HUES48 (cell line): ENCODE data around the gene SDF2L1.
"Not testable (repeated sequence)": the region's sequence is repeated elsewhere in the genome, so short reads cannot be mapped to it uniquely, and the experiment has no call there.

Experiments used
- H3K27ac ChIP-seq: one replicate; pipeline ENCODE4 v1.7.0; 2013; ENCODE audit warnings: low read depth, low read length, inconsistent platforms
- H3K27me3 ChIP-seq: 2 replicates; pipeline ENCODE4 v1.6.1; 2013; ENCODE audit warnings: mild to moderate bottlenecking, low read length; ENCODE audit not compliant: control insufficient read depth, insufficient read depth
- H3K36me3 ChIP-seq: 2 replicates; pipeline ENCODE4 v1.6.1; 2013; ENCODE audit warnings: low read length; ENCODE audit not compliant: control insufficient read depth, insufficient read depth
- H3K4me1 ChIP-seq: 2 replicates; pipeline ENCODE4 v1.6.1; 2013; ENCODE audit warnings: mild to moderate bottlenecking, low read length; ENCODE audit not compliant: control insufficient read depth, insufficient read depth
- H3K4me3 ChIP-seq: 2 replicates; pipeline ENCODE4 v1.5.1; 2013; ENCODE audit warnings: mild to moderate bottlenecking, low read depth, low read length
- H3K9ac ChIP-seq: 2 replicates; pipeline ENCODE4 v1.6.1; 2013; ENCODE audit warnings: mild to moderate bottlenecking, low read depth, low read length, moderate library complexity
- H3K9me3 ChIP-seq: 2 replicates; pipeline ENCODE4 v1.6.1; 2013; ENCODE audit warnings: low read length; ENCODE audit not compliant: control insufficient read depth, insufficient read depth

Gene SDF2L1

DNA sequence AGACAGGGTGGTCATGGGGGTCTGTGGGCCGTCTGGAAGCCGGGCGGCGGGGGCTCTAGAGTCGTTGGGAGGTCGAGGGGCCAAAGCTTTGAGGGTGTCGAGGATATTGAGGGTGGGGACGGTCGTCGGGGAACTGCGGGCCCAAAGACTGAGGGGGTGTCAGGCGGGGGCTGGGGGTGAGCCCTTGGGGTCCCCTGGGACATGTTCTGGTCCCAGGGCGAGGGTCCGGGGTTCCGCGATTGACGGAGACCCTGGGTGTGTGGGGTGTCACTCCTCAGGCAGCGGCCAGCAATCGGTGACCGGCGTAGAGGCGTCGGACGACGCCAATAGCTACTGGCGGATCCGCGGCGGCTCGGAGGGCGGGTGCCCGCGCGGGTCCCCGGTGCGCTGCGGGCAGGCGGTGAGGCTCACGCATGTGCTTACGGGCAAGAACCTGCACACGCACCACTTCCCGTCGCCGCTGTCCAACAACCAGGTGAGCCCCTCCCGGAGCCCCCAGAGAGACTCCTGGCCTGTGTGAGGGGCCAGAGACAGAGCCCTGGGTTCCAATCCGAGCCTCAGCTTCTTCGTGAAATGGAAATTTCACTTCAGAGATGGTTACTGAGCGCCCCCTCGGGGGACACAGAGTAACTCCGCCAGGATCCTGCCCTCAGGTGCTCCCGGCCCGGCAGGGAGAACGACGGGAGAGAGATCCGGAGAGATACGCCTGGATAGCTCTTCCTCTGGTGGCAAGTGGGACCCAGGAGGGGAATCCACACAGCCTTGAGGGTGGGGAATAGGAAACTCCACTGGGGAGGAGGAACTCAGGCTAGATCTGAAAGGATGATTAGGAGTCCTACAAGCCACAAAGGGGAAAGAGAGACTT lies 714 bp downstream of the SDF2L1 start:
- Histone ChIP-seq H3K9me3 (no peaks in the 10 kb centered on the region), H3K4me3 (peak overlapping the region; percentile 78), H3K36me3 (peaks cover 10% of the 10 kb centered on the region; the same call in 1 of the 2 replicates), H3K27me3 (peaks cover 9% of the 10 kb centered on the region; the same call in 1 of the 2 replicates), H3K27ac (no peak overlapping the region), H3K4me1 (peaks cover 6% of the 10 kb centered on the region), H3K9ac (peak overlapping the region; percentile 52; the same call in 1 of the 2 replicates)

- H3K9ac ChIP-seq, result no peak overlapping the region
- no peaks in the 10 kb centered on the region for H3K9me3 ChIP-seq
- H3K36me3 ChIP-seq, result peaks cover 10% of the 10 kb centered on the region; the same call in 1 of the 2 replicates
- no peak overlapping the region for H3K27ac ChIP-seq
- H3K27me3 ChIP-seq, result peaks cover 9% of the 10 kb centered on the region; the same call in 1 of the 2 replicates
- peaks cover 6% of the 10 kb centered on the region for H3K4me1 ChIP-seq
- peak overlapping the region; percentile 78; the same call in 1 of the 2 replicates for H3K4me3 ChIP-seq
These were observed 1.6 kb downstream of the SDF2L1 start for GRCh38 chr22:21643533-21644357.

DNA sequence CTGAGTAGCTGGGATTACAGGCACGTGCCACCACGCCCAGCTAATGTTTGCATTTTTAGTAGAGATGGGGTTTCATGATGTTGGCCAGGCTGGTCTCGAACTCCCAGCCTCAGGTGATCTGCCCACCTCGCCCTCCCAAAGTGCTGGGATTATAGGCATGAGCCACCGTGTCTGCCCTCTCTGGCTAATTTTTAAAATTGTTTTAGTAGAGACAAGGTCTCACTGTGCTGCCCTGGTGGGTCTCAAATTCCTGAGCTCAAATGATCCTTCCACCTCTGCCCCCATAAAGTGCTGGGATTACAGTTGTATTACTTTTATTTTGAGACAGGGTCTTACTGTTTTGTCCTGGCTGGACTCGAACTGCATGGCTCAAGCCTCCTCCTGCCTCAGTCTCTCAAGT lies 3.4 kb downstream of the SDF2L1 start:
- H3K4me1 ChIP-seq, H3K27ac ChIP-seq, H3K4me3 ChIP-seq, H3K27me3 ChIP-seq, H3K9me3 ChIP-seq, H3K9ac ChIP-seq: not testable (repeated sequence)
- peaks cover 14% of the 10 kb centered on the region; the same call in 1 of the 2 replicates for H3K36me3 ChIP-seq

- no peaks in the 10 kb centered on the region for H3K27me3 ChIP-seq
- H3K9me3 ChIP-seq, result no peaks in the 10 kb centered on the region
- no peak overlapping the region for H3K27ac ChIP-seq
- peaks cover 11% of the 10 kb centered on the region for H3K4me1 ChIP-seq
- H3K4me3 ChIP-seq, result no peak overlapping the region
- H3K9ac ChIP-seq, result no peak overlapping the region
- H3K36me3 ChIP-seq, result peaks cover 14% of the 10 kb centered on the region; the same call in 1 of the 2 replicates
These were observed 4.8 kb downstream of the SDF2L1 start for GRCh38 chr22:21646608-21647590.

- Histone ChIP-seq H3K4me1 (peaks cover 11% of the 10 kb centered on the region), H3K27ac (no peak overlapping the region), H3K9me3 (no peaks in the 10 kb centered on the region), H3K4me3 (no peak overlapping the region), H3K9ac (no peak overlapping the region), H3K27me3 (no peaks in the 10 kb centered on the region), H3K36me3 (peaks cover 22% of the 10 kb centered on the region)
These were observed 8.2 kb downstream of the SDF2L1 start for GRCh38 chr22:21650280-21650679.

GRCh38 chr22:21650823-21651520 lies 8.9 kb downstream of the SDF2L1 start:
- H3K4me1 ChIP-seq, result peaks cover 11% of the 10 kb centered on the region
- peaks cover 22% of the 10 kb centered on the region for H3K36me3 ChIP-seq
- H3K4me3 ChIP-seq, result peak overlapping the region; percentile 78
- H3K9me3 ChIP-seq, result no peaks in the 10 kb centered on the region
- no peaks in the 10 kb centered on the region for H3K27me3 ChIP-seq
- peak overlapping the region; percentile 71 for H3K9ac ChIP-seq
- H3K27ac ChIP-seq, result peak overlapping the region; percentile 94

DNA sequence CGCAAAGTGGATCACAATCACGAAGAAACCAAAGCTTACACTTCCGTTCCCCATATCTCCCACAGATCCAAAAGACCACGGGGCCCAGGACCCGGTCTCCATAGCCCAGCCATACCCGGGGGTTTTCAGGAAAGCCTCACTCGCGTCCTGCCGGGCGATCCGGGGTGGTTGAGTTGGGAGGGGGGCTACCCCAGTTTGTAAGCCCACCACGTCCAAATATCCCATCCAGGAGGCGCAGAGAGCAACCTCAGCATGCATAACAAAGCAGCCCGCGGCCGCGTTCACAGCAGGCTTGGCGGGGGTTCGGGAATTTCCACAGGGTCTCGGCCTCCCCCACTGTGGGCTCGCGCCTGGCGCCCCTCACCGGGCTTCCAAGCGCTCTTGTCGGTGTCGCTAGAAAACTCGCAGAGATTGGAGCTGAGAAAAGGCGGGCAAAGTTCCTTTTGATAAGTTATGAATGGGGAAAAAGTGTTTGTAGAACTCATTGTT lies 9.5 kb downstream of the SDF2L1 start:
- peak overlapping the region; percentile 78 for H3K4me3 ChIP-seq
- H3K9me3 ChIP-seq, result no peaks in the 10 kb centered on the region
- H3K4me1 ChIP-seq, result peaks cover 11% of the 10 kb centered on the region
- peaks cover 22% of the 10 kb centered on the region for H3K36me3 ChIP-seq
- peak overlapping the region; percentile 71 for H3K9ac ChIP-seq
- H3K27me3 ChIP-seq, result no peaks in the 10 kb centered on the region
- peak overlapping the region; percentile 94 for H3K27ac ChIP-seq

DNA sequence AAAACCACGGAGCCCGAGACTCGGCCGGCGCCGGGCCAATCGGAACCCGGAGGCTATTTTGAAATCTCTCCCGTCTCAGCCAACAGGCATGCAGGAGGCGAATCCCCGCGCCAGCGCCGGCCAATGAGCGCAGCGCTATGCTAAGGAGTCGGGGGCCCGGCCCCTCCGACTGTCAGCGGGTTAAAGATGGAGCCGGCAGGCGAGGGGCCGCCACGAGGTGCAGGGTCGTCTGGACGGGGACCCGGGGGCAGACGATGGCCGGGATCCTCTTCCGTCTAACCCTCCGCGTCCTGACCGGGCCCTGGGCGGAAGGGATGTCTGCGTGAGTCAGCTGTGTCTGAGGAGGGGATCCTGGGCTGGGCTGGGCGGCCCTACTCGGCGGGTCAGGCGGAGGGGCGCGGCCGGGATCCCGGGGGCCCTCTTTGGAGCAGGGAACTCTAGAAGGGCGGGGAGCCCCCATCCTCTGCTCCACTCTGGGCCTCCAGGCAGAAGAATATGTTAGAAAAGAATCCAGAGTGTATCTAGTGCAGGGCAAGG lies 10.0 kb downstream of the SDF2L1 start:
- no peaks in the 10 kb centered on the region for H3K9me3 ChIP-seq
- H3K27ac ChIP-seq, result peak overlapping the region; percentile 94
- H3K4me3 ChIP-seq, result peak overlapping the region; percentile 78
- no peaks in the 10 kb centered on the region for H3K27me3 ChIP-seq
- peaks cover 22% of the 10 kb centered on the region for H3K36me3 ChIP-seq
- peaks cover 11% of the 10 kb centered on the region for H3K4me1 ChIP-seq
- peak overlapping the region; percentile 56 for H3K9ac ChIP-seq

- H3K36me3 ChIP-seq, result peaks cover 22% of the 10 kb centered on the region
- H3K9me3 ChIP-seq, result no peaks in the 10 kb centered on the region
- no peaks in the 10 kb centered on the region for H3K27me3 ChIP-seq
- H3K4me3 ChIP-seq, result peak overlapping the region; percentile 78
- H3K4me1 ChIP-seq, result peaks cover 11% of the 10 kb centered on the region
- H3K27ac ChIP-seq, result peak overlapping the region; percentile 94
- peak overlapping the region; percentile 56 for H3K9ac ChIP-seq
These were observed 10.7 kb downstream of the SDF2L1 start for GRCh38 chr22:21652547-21653545.
